GM12878 (cell line): ENCODE measurements around the gene COL4A4. TPM values are rescaled to one million over a fixed set of nuclear protein-coding genes. Genes with fewer than 3 reads are reported as not detected.

Experiments
- ATAC-seq: fragments of 200-7000 bp; cut with Tn5 transposase; 3 replicates; pipeline ENCODE4 v1.9.1; 2020; ENCODE audit warnings: mild to moderate bottlenecking, moderate library complexity
- BruUV-seq: library from RNA; stranded (reverse); fragments of 400-500 nt; replicated peaks from 2 replicates; lab custom pipeline; 2021; lab: Mats Ljungman, UMichigan
- CTCF ChIA-PET: fragments of 300-600 bp; sonication (Branson Sonifier 250); formaldehyde crosslinking; extraction: SDS; loops from one replicate; lab custom pipeline; 2021; ENCODE audit warnings: inconsistent platforms; lab: Yijun Ruan, JAX
- POLR2A ChIA-PET: fragments of 350-600 bp; formaldehyde crosslinking; extraction: SDS; loops from one replicate; lab custom pipeline; 2021; ENCODE audit warnings: inconsistent platforms; lab: Charles Lee
- RAD21 ChIA-PET: fragments of 300-600 bp; sonication (Branson Sonifier 250); formaldehyde crosslinking; loops from one replicate; lab custom pipeline; 2023; ENCODE audit warnings: antibody characterized with exemption; ENCODE audit not compliant: unreplicated experiment; lab: Charles Lee
- SMC1A ChIA-PET: fragments of 300-600 bp; sonication (Branson Sonifier 250); formaldehyde crosslinking; loops from one replicate; lab custom pipeline; 2023; ENCODE audit not compliant: unreplicated experiment, uncharacterized antibody; lab: Charles Lee
- DNase-seq: peaks from one replicate; pipeline ENCODE4 v3.0.0-alpha.2; 2011; ENCODE audit warnings: low read depth, low spot score
- FAIRE-seq: peaks from 3 replicates; lab custom pipeline; 2011; peaks lifted over from hg19 to GRCh38; lab: Jason Lieb, UNC
- H2AFZ ChIP-seq: 2 replicates; pipeline ENCODE4 v1.6.0; 2011; ENCODE audit warnings: low read depth, low read length, control low read depth; ENCODE audit not compliant: control insufficient read depth
- H3K27ac ChIP-seq: 2 replicates; pipeline ENCODE4 v1.5.1; 2011; ENCODE audit warnings: control low read depth; ENCODE audit not compliant: control insufficient read depth, insufficient read depth
- H3K27me3 ChIP-seq, 2 experiments: replicated peaks in 1 of 2; 2 replicates each; pipeline versions ENCODE4 v1.6.0 to v1.6.1; 2011; ENCODE audit warnings: low read length in 1 of 2; ENCODE audit not compliant: control insufficient read depth in 2 of 2, insufficient read depth in 2 of 2
- H3K36me3 ChIP-seq, 2 experiments: 2 replicates each; pipeline ENCODE4 v1.5.1; 2011; ENCODE audit warnings: low read length in 1 of 2; ENCODE audit not compliant: control insufficient read depth in 2 of 2, insufficient read depth in 2 of 2
- H3K4me1 ChIP-seq: 2 replicates; pipeline ENCODE4 v1.6.1; 2011; ENCODE audit warnings: mild to moderate bottlenecking, low read length, moderate library complexity, mixed read lengths; ENCODE audit not compliant: control insufficient read depth, insufficient read depth
- H3K4me2 ChIP-seq: 2 replicates; pipeline ENCODE4 v1.6.0; 2011; ENCODE audit warnings: control low read depth; ENCODE audit not compliant: control insufficient read depth, insufficient read depth
- H3K4me3 ChIP-seq: fragments of 200-600 bp; sonication (generic); 2 replicates; pipeline ENCODE4 v1.5.1; 2016
- H3K79me2 ChIP-seq: 2 replicates; pipeline ENCODE4 v1.6.0; 2011; ENCODE audit warnings: low read length; ENCODE audit not compliant: control insufficient read depth, insufficient read depth
- H3K9ac ChIP-seq: 2 replicates; pipeline ENCODE4 v1.8.0; 2011; ENCODE audit warnings: low read length, control low read depth, mixed read lengths; ENCODE audit not compliant: control insufficient read depth, insufficient read depth
- H3K9me3 ChIP-seq: replicated peaks from 3 replicates; pipeline ENCODE4 v1.5.1; 2011; ENCODE audit warnings: mild to moderate bottlenecking, low read length; ENCODE audit not compliant: control insufficient read depth, insufficient read depth
- H4K20me1 ChIP-seq: 2 replicates; pipeline ENCODE4 v1.6.0; 2011; ENCODE audit not compliant: control insufficient read depth, insufficient read depth
- BACH1 ChIP-seq: fragments of 450-650 bp; IDR thresholded peaks from 2 replicates; pipeline ENCODE4 v1.6.1; 2017; ENCODE audit warnings: mild to moderate bottlenecking, borderline replicate concordance
- CHD2 ChIP-seq: IDR thresholded peaks from 2 replicates; pipeline ENCODE4 v1.6.1; 2011; ENCODE audit warnings: low read depth, low read length, improper control_type of control experiment, borderline replicate concordance
- IKZF2 ChIP-seq, 2 experiments: fragments of 450-650 bp; IDR thresholded peaks; 2 replicates each; pipeline ENCODE4 v1.6.1; 2017; ENCODE audit warnings: mild to moderate bottlenecking in 2 of 2, moderate library complexity in 2 of 2
- JUNB ChIP-seq: IDR thresholded peaks from 2 replicates; pipeline ENCODE4 v1.6.1; 2016; ENCODE audit warnings: antibody characterized with exemption, mild to moderate bottlenecking
- KAT2A ChIP-seq: conservative IDR thresholded peaks from 2 replicates; pipeline ENCODE4 v1.6.1; 2011; ENCODE audit warnings: low read depth, low read length; ENCODE audit not compliant: control insufficient read depth
- MYB ChIP-seq: fragments of 150-350 bp; IDR thresholded peaks from 2 replicates; pipeline ENCODE4 v1.6.1; 2014; ENCODE audit warnings: mild to moderate bottlenecking, low read depth, low read length, borderline replicate concordance
- POLR2AphosphoS5 ChIP-seq: IDR thresholded peaks from 2 replicates; pipeline ENCODE4 v1.6.1; 2011; ENCODE audit warnings: mild to moderate bottlenecking, low read length, inconsistent platforms
- RELA ChIP-seq: fragments of 450-650 bp; IDR thresholded peaks from 2 replicates; pipeline ENCODE4 v1.8.0; 2014; ENCODE audit warnings: borderline replicate concordance; ENCODE audit not compliant: partially characterized antibody
- SIN3A ChIP-seq: IDR thresholded peaks from 2 replicates; pipeline ENCODE4 v1.6.1; 2012; ENCODE audit warnings: low read depth, low read length, improper control_type of control experiment
- SMAD5 ChIP-seq: IDR thresholded peaks from 2 replicates; pipeline ENCODE4 v1.6.1; 2016; ENCODE audit warnings: antibody characterized with exemption, low read depth
- TCF3 ChIP-seq: IDR thresholded peaks from 2 replicates; pipeline ENCODE4 v1.6.1; 2012; ENCODE audit warnings: low read depth, mild to moderate bottlenecking, low read length, borderline replicate concordance; ENCODE audit not compliant: insufficient read depth
- ZZZ3 ChIP-seq: IDR thresholded peaks from 2 replicates; pipeline ENCODE4 v1.6.1; 2011; ENCODE audit warnings: low read depth; ENCODE audit not compliant: control insufficient read depth, insufficient read length
- in situ Hi-C: fragments of 300-500 bp; cut with MboI; formaldehyde crosslinking; loops from 9 replicates; pipeline ENCODE4 v1.14.3; 2018; ENCODE audit warnings: mixed read lengths
- intact Hi-C: fragments of 100-400 bp; cut with micrococcal nuclease; formaldehyde crosslinking; loops from one replicate; pipeline ENCODE4 v1.14.2; 2022; ENCODE audit not compliant: unreplicated experiment
- polyA plus RNA-seq, 11 experiments: library from polyadenylated mRNA; depleted of rRNA in 4 of 11; unstranded in 6 of 11; stranded (reverse) in 5 of 11; fragments of >200 nt; fragmentation: Nextera tagmentation in 4 of 11; fragmentation: Illumina TruSeq in 1 of 11; extraction: Ambion mirVana in 4 of 11; extraction: Trizol in 1 of 11; gene quantifications; 1 replicate in 1 of 11; 2 replicates in 10 of 11; pipeline versions ENCODE4 v1.2.1 to v1.2.3, GENCODE V29; 2011 to 2016; ENCODE audit warnings: inconsistent platforms in 2 of 11, missing spikeins in 2 of 11, low read depth in 1 of 11
- total RNA-seq, 4 experiments: library from RNA; depleted of rRNA in 3 of 4; stranded (reverse); fragments of >200 nt in 3 of 4; fragmentation: Illumina TruSeq in 1 of 4; extraction: Trizol in 1 of 4; gene quantifications; 2 replicates each; pipeline versions ENCODE4 v1.2.1 to v1.2.3, GENCODE V29; 2013 to 2021

Gene COL4A4
- total and polyA plus RNA-seq, 10 of the 15 experiments (the other 5 are each of a cell fraction or from before 2014, with no cell fraction given), result 0.19 to 4.0 (median 2.1) TPM

DNA sequence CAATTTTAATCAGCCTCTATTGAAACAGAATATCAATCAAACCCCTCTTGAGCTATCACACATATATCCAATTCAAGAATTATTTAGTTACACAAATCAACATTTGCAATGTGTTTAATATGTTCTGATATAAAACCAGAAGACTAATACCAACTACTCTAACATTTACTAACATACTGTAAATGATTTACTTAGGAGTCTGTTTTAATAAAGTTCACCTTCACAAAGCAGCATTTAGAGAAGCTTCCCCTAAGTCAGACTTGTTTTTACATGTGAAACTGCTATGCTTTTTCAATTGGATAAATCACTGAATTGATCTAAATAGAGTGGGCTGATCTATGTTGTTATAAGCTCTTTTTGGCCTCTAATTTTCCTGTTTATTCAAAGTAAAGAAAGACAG is 18.8 kb upstream of the COL4A4 start:
- FAIRE-seq (no peak), DNase-seq (no peak)
- H3K4me2 ChIP-seq, result no peak overlapping the region
- H3K4me3 ChIP-seq, result no peak overlapping the region
- TF ChIP-seq MYB (no peak), POLR2AphosphoS5 (no peak), ZZZ3 (no peak), IKZF2 (IDR thresholded peaks at IDR 0.05) (no peak), TCF3 (no peak), RELA (no peak), JUNB (no peak), BACH1 (no peak), SMAD5 (no peak), KAT2A (no peak), CHD2 (no peak), SIN3A (no peak)
- TF ChIP-seq, all 136 proteins: peak for 0
- SMC1A ChIA-PET, result interaction anchor here (0.7 to 0.8 kb wide), 2 partner anchors 583 to 606 kb away, joined by 3 read pairs; no protein-coding TSS in a partner anchor
- POLR2A ChIA-PET, result no interaction called here
- Histone ChIP-seq H3K36me3 (no peaks in the 10 kb centered on the region), H3K9ac (no peak overlapping the region), H3K27me3 (no peaks in the 10 kb centered on the region), H4K20me1 (no peaks in the 10 kb centered on the region), H3K79me2 (no peaks in the 10 kb centered on the region), H2AFZ (no peak overlapping the region), H3K27ac (no peak overlapping the region), H3K4me1 (no peaks in the 10 kb centered on the region), H3K9me3 (no peaks in the 10 kb centered on the region)
- RAD21 ChIA-PET, result no interaction called here
- CTCF ChIA-PET, result interaction anchor here (2.2 kb wide), 1 partner anchor 56 kb away, joined by 4 read pairs; no protein-coding TSS in a partner anchor
- ATAC-seq, result no peak
- intact Hi-C loops (no loop called here), in situ Hi-C loops (no loop called here)
- BruUV-seq, result no TSS peak
